ENCODE measurements around the gene ALDH1A1.

Gene ALDH1A1

DNA sequence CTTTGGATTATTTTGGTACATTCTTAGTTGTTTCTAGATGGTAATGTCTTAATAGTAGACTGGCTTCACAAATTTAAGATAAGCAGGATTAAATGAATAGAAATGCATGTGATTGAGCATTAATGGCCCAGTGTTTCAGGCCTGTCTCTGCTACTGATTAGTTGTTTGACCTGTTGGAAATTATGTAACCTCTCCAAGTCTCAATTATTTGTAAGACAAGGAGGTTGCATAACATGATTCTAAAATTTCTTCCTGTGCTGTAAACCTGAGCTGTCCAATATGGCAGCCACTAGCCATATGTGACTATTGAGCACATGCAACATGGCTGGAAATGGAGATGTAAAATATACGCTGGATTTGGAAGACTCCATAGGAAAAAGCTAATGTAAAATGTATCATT is 97.5 kb downstream of the ALDH1A1 start:
- TF ChIP-seq, protein P1, sequence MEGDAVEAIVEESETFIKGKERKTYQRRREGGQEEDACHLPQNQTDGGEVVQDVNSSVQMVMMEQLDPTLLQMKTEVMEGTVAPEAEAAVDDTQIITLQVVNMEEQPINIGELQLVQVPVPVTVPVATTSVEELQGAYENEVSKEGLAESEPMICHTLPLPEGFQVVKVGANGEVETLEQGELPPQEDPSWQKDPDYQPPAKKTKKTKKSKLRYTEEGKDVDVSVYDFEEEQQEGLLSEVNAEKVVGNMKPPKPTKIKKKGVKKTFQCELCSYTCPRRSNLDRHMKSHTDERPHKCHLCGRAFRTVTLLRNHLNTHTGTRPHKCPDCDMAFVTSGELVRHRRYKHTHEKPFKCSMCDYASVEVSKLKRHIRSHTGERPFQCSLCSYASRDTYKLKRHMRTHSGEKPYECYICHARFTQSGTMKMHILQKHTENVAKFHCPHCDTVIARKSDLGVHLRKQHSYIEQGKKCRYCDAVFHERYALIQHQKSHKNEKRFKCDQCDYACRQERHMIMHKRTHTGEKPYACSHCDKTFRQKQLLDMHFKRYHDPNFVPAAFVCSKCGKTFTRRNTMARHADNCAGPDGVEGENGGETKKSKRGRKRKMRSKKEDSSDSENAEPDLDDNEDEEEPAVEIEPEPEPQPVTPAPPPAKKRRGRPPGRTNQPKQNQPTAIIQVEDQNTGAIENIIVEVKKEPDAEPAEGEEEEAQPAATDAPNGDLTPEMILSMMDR (conservative IDR thresholded peaks at IDR 0.05; ENCODE audit: low read depth, low read length) = no peak
- no peaks in the 10 kb centered on the region for H3K27me3 ChIP-seq (ENCODE audit: insufficient read depth, low read depth)
- peaks cover 13% of the 10 kb centered on the region for H3K4me1 ChIP-seq (ENCODE audit: low read depth, poor library complexity, severe bottlenecking)
- no peak overlapping the region for H2AFZ ChIP-seq (ENCODE audit: low read depth)
- H3K9ac ChIP-seq = no peak overlapping the region
- no peaks in the 10 kb centered on the region for H4K20me1 ChIP-seq (ENCODE audit: insufficient read depth)
- H3K36me3 ChIP-seq (ENCODE audit: insufficient read depth) = no peaks in the 10 kb centered on the region
- H3K4me3 ChIP-seq (IDR thresholded peaks at IDR 0.05; ENCODE audit: insufficient read depth, low read depth, low read length) = no peak overlapping the region
- no peak overlapping the region for H3K4me2 ChIP-seq
- H3K27ac ChIP-seq = no peak overlapping the region
- H3K79me2 ChIP-seq (ENCODE audit: insufficient read depth, low read depth) = no peaks in the 10 kb centered on the region
